ENCODE data around the gene BTBD9. TPM values are rescaled to one million over a fixed set of nuclear protein-coding genes. Genes with fewer than 3 reads are reported as not detected.

The BTBD9 gene
- total RNA-seq, 1 donor from 2014 or later = 10.3 TPM

DNA sequence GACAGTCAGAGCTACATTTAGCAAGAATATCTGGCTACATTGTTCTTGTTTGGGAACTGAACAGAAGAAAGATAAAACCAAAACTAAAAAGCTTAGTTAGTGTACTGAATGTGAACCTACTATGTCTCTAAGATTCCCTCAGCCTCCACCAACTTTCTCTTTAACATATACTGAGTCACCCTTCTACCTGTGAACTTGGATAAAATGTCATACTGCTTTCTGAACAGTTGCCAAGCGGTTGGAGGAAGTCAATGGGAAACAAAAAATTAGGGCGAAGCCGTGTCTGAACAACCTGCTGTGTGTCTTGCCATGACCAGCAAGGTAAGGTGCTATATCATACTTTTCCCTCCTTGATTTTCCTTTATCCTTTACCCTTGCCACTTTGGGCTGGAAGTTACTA is 243.5 kb downstream of the BTBD9 start:
- no peak overlapping the region for H3K27ac Mint-ChIP-seq (ENCODE audit: unreplicated experiment)
- H3K36me3 Mint-ChIP-seq (ENCODE audit: low read depth, unreplicated experiment) = no peaks in the 10 kb centered on the region
- no peaks in the 10 kb centered on the region for H3K9me3 Mint-ChIP-seq (ENCODE audit: unreplicated experiment)
- H3K4me1 Mint-ChIP-seq (ENCODE audit: unreplicated experiment) = peaks cover 7% of the 10 kb centered on the region
- H3K27me3 Mint-ChIP-seq (ENCODE audit: unreplicated experiment) = peaks cover 3% of the 10 kb centered on the region
- no peak for TF ChIP-seq CTCF (IDR thresholded peaks at IDR 0.05; ENCODE audit: unreplicated experiment)
- no peak overlapping the region for H3K4me3 Mint-ChIP-seq (ENCODE audit: unreplicated experiment)
- DNase-seq (ENCODE audit: low spot score) = no peak

DNA sequence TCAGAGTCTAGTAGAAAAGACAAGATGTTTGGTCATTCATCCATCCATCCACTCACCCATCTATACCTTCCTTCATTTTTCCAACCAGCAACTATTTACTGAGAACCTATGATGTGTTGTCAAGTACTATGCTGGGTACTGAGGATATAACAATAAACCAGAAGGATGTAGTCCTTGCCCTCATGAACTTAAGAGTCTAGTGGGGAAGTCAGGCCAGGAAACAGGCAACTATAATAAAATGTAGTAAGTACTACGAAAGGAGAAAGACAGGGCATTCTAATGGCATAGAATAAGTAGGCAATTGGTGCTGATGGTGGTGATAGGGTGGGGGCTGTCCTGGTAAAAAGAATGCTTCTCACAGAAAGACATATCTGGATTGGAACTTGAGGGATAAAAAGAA is 245.7 kb downstream of the BTBD9 start:
- no peak for TF ChIP-seq CTCF (IDR thresholded peaks at IDR 0.05; ENCODE audit: unreplicated experiment)
- peaks cover 7% of the 10 kb centered on the region for H3K4me1 Mint-ChIP-seq (ENCODE audit: unreplicated experiment)
- no peak overlapping the region for H3K4me3 Mint-ChIP-seq (ENCODE audit: unreplicated experiment)
- no peaks in the 10 kb centered on the region for H3K9me3 Mint-ChIP-seq (ENCODE audit: unreplicated experiment)
- no peak overlapping the region for H3K27ac Mint-ChIP-seq (ENCODE audit: unreplicated experiment)
- DNase-seq (ENCODE audit: low spot score) = no peak
- H3K36me3 Mint-ChIP-seq (ENCODE audit: low read depth, unreplicated experiment) = no peaks in the 10 kb centered on the region
- H3K27me3 Mint-ChIP-seq (ENCODE audit: unreplicated experiment) = peaks cover 3% of the 10 kb centered on the region

- DNase-seq (ENCODE audit: low spot score) = no peak
- Mint-ChIP-seq H3K27ac (ENCODE audit: unreplicated experiment) (no peak overlapping the region), H3K4me1 (ENCODE audit: unreplicated experiment) (peaks cover 7% of the 10 kb centered on the region), H3K4me3 (ENCODE audit: unreplicated experiment) (no peak overlapping the region), H3K27me3 (ENCODE audit: unreplicated experiment) (peaks cover 3% of the 10 kb centered on the region), H3K36me3 (ENCODE audit: low read depth, unreplicated experiment) (no peaks in the 10 kb centered on the region), H3K9me3 (ENCODE audit: unreplicated experiment) (no peaks in the 10 kb centered on the region)
- no peak for TF ChIP-seq CTCF (IDR thresholded peaks at IDR 0.05; ENCODE audit: unreplicated experiment)
Observed at GRCh38 chr6:38391626-38392579, 247.8 kb downstream of the BTBD9 start.

- Mint-ChIP-seq H3K27ac (ENCODE audit: unreplicated experiment) (no peak overlapping the region), H3K9me3 (ENCODE audit: unreplicated experiment) (no peaks in the 10 kb centered on the region), H3K4me1 (ENCODE audit: unreplicated experiment) (peaks cover 7% of the 10 kb centered on the region), H3K27me3 (ENCODE audit: unreplicated experiment) (peaks cover 3% of the 10 kb centered on the region), H3K36me3 (ENCODE audit: low read depth, unreplicated experiment) (no peaks in the 10 kb centered on the region), H3K4me3 (ENCODE audit: unreplicated experiment) (no peak overlapping the region)
- DNase-seq (ENCODE audit: low spot score) = no peak
- TF ChIP-seq CTCF (IDR thresholded peaks at IDR 0.05; ENCODE audit: unreplicated experiment) = no peak
Observed at GRCh38 chr6:38391206-38391605, 248.5 kb downstream of the BTBD9 start.

DNA sequence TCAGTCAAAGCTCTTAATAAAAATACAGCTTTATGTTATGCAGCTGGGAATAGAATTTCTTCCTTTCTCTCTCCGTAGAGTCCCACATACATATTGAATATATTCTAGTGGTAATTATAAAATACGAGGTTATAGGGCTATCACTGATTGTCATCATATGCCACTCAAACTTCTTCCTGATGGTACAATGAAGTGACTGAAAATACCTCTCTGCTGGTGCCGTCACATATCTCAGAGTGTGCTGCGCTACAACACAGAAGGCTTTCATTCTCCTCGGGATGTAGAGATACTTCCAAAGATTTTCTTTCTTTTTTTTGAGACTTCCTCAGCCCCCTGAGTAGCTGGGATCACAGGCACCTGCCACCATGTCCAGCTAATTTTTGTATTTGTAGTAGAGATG is 249.9 kb downstream of the BTBD9 start:
- no peak for TF ChIP-seq CTCF (IDR thresholded peaks at IDR 0.05; ENCODE audit: unreplicated experiment)
- H3K27me3 Mint-ChIP-seq (ENCODE audit: unreplicated experiment) = peaks cover 3% of the 10 kb centered on the region
- H3K4me3 Mint-ChIP-seq (ENCODE audit: unreplicated experiment) = no peak overlapping the region
- no peak for DNase-seq (ENCODE audit: low spot score)
- H3K9me3 Mint-ChIP-seq (ENCODE audit: unreplicated experiment) = no peaks in the 10 kb centered on the region
- no peaks in the 10 kb centered on the region for H3K36me3 Mint-ChIP-seq (ENCODE audit: low read depth, unreplicated experiment)
- no peak overlapping the region for H3K27ac Mint-ChIP-seq (ENCODE audit: unreplicated experiment)
- H3K4me1 Mint-ChIP-seq (ENCODE audit: unreplicated experiment) = peaks cover 7% of the 10 kb centered on the region

All from endothelial cell (in vitro differentiated cells).